ENCODE data around the gene FABP6.

- TF ChIP-seq, protein P1, sequence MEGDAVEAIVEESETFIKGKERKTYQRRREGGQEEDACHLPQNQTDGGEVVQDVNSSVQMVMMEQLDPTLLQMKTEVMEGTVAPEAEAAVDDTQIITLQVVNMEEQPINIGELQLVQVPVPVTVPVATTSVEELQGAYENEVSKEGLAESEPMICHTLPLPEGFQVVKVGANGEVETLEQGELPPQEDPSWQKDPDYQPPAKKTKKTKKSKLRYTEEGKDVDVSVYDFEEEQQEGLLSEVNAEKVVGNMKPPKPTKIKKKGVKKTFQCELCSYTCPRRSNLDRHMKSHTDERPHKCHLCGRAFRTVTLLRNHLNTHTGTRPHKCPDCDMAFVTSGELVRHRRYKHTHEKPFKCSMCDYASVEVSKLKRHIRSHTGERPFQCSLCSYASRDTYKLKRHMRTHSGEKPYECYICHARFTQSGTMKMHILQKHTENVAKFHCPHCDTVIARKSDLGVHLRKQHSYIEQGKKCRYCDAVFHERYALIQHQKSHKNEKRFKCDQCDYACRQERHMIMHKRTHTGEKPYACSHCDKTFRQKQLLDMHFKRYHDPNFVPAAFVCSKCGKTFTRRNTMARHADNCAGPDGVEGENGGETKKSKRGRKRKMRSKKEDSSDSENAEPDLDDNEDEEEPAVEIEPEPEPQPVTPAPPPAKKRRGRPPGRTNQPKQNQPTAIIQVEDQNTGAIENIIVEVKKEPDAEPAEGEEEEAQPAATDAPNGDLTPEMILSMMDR (IDR thresholded peaks at IDR 0.05): no peak
- no peak for TF ChIP-seq POLR2A (IDR thresholded peaks at IDR 0.05)
These were observed 33.1 kb downstream of the FABP6 start for GRCh38 chr5:160262151-160263074.

Measured in testis (tissue), 2 donors.